ENCODE data around the gene ZNF316. TPM values are rescaled to one million over a fixed set of nuclear protein-coding genes. Genes with fewer than 3 reads are reported as not detected.

ZNF316 gene
- total RNA-seq, 1 experiment from 2014 or later = 22.2 TPM

- H3T11ph ChIP-seq (ENCODE audit: low read length) = no peak overlapping the region
- no peak overlapping the region for H2BK20ac ChIP-seq (ENCODE audit: low read depth, low read length, poor library complexity, severe bottlenecking)
- H3K4me2 ChIP-seq (ENCODE audit: insufficient read depth, insufficient read length, low read length) = peak overlapping the region; percentile 13
- no CpG with 5 or more reads among the region's 10 CpGs for WGBS (ENCODE audit: extremely low coverage, insufficient read length, low lambda C conversion rate)
- no peak overlapping the region for H4K5ac ChIP-seq (ENCODE audit: insufficient read length, low read depth, low read length)
- TF ChIP-seq CTCF (conservative IDR thresholded peaks at IDR 0.05) = 0 out of 3 replicates have a peak, but pooled peaks have one; percentile 11
- no peak overlapping the region for H4K8ac ChIP-seq (replicated peaks; ENCODE audit: insufficient read length, low read depth, low read length)
- peak overlapping the region in 1 of 3 experiments; percentile 75; a peak in 2 of 7 replicates for H3K27ac Mint-ChIP-seq
- no peak overlapping the region for H2BK120ac ChIP-seq (ENCODE audit: low read depth, low read length, poor library complexity, severe bottlenecking)
- no peaks in the 10 kb centered on the region for H3K79me1 ChIP-seq (ENCODE audit: insufficient read depth, low read depth, low read length, poor library complexity, severe bottlenecking)
- H3K79me2 ChIP-seq (ENCODE audit: insufficient read depth, low read length) = no peaks in the 10 kb centered on the region
- H3K23me2 ChIP-seq (ENCODE audit: insufficient read length, low read depth, low read length, poor library complexity, severe bottlenecking) = peaks cover 6% of the 10 kb centered on the region
- DNase-seq = no peak
- no peak overlapping the region for H3K4ac ChIP-seq (ENCODE audit: low read depth, low read length)
- H3K9ac ChIP-seq (ENCODE audit: extremely low read depth, insufficient read length, low read length) = peak overlapping the region; percentile 23
- H3K36me3 Mint-ChIP-seq (ENCODE audit: insufficient read depth in 1 of 3, low read depth in 3 of 3) = peaks cover 25 to 76% (median 67%) of the 10 kb centered on the region in 3 experiments
- no peaks in the 10 kb centered on the region for H3K27me3 Mint-ChIP-seq (ENCODE audit: low read depth)
- H3K14ac ChIP-seq (ENCODE audit: insufficient read depth, low read length) = no peak overlapping the region
- H2BK12ac ChIP-seq (ENCODE audit: insufficient read length, low read depth, low read length) = no peak overlapping the region
- no peaks in the 10 kb centered on the region for H4K20me1 ChIP-seq (ENCODE audit: control insufficient read depth, insufficient read depth, insufficient read length)
- H3K4me3 Mint-ChIP-seq = peak overlapping the region; percentile 81 to 92
- no peaks in the 10 kb centered on the region for H3K4me1 ChIP-seq (ENCODE audit: insufficient read depth, low read length)
- H3K9me3 ChIP-seq (ENCODE audit: control insufficient read depth, low read depth, low read length) = no peaks in the 10 kb centered on the region
- H3K23ac ChIP-seq (ENCODE audit: insufficient read length, low read depth, low read length) = no peak overlapping the region
- H2AK5ac ChIP-seq (ENCODE audit: insufficient read length, low read length) = no peak overlapping the region
- no peak overlapping the region for H2AFZ ChIP-seq (ENCODE audit: low read length)
- H3K56ac ChIP-seq (ENCODE audit: insufficient read length, low read depth, low read length) = no peak overlapping the region
- no peak overlapping the region for H2BK5ac ChIP-seq (ENCODE audit: insufficient read length, low read length)
- H3K27ac ChIP-seq (ENCODE audit: insufficient read length, low read depth, low read length) = no peak overlapping the region
- no peaks in the 10 kb centered on the region for H3K27me3 ChIP-seq (ENCODE audit: insufficient read depth, low read length)
- peaks cover 9 to 10% of the 10 kb centered on the region in 2 experiments for H3K4me1 Mint-ChIP-seq
- H2BK15ac ChIP-seq (ENCODE audit: low read depth, low read length) = no peak overlapping the region
- H4K91ac ChIP-seq (ENCODE audit: insufficient read length, low read depth, low read length) = no peak overlapping the region
- H3K9me3 Mint-ChIP-seq = no peaks in the 10 kb centered on the region
- no peak overlapping the region for H3K18ac ChIP-seq (ENCODE audit: insufficient read length, low read depth, low read length)
Measured at GRCh38 chr7:6590645-6591110, 46.4 kb upstream of the ZNF316 start.
